ENCODE data around the gene KIF24.
"Not testable (repeated sequence)": the region's sequence is repeated elsewhere in the genome, so short reads cannot be mapped to it uniquely, and the experiment has no call there.

Gene KIF24

GRCh38 chr9:34328987-34329832, at the start of gene KIF24, which contains the start of gene NUDT2:
Gene KIF24, minus strand, starts transcription at chr9:34329268. Its CDS starts 17,922 bp downstream, at chr9:34311346.
Gene NUDT2, plus strand, starts transcription at chr9:34329569. Its CDS starts 9,471 bp downstream, at chr9:34339040.
- peak; percentile 89 for DNase-seq

- no peak for DNase-seq
Observed at GRCh38 chr9:34378376-34379060, 49.5 kb upstream of the KIF24 start.

- DNase-seq, result no peak
Observed at GRCh38 chr9:34377404-34377746, 48.3 kb upstream of the KIF24 start.

- no peak for DNase-seq
Observed at GRCh38 chr9:34376596-34377403, 47.7 kb upstream of the KIF24 start, which contains the start of gene MYORG. Gene MYORG, minus strand, starts transcription at chr9:34376898. Its CDS starts 3,955 bp downstream, at chr9:34372943.

- DNase-seq, result no peak
Observed at GRCh38 chr9:34375901-34376595, 47.0 kb upstream of the KIF24 start.

GRCh38 chr9:34374905-34375552, 46.0 kb upstream of the KIF24 start:
- no peak for DNase-seq

DNA sequence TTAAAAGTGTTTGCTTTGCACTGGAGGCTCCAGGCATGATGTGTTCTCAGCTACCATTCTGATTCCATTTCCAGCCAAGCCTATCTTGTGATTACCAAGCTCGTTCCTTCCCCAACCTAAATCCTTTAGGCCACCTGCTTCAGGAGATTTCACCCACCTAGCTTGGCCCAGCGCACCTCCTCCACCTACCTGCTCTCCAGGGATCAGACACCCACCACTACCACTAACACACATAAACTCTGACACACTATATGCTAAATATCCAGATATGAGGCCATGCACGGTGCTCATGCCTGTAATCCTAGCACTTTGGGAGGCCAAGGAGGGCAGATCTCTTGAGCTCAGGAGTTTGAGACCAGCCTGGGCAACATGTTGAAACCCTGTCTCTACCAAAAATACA, 45.3 kb upstream of the KIF24 start:
- no peak for DNase-seq

- DNase-seq, result no peak
Observed at GRCh38 chr9:34373749-34374148, 44.7 kb upstream of the KIF24 start.

DNA sequence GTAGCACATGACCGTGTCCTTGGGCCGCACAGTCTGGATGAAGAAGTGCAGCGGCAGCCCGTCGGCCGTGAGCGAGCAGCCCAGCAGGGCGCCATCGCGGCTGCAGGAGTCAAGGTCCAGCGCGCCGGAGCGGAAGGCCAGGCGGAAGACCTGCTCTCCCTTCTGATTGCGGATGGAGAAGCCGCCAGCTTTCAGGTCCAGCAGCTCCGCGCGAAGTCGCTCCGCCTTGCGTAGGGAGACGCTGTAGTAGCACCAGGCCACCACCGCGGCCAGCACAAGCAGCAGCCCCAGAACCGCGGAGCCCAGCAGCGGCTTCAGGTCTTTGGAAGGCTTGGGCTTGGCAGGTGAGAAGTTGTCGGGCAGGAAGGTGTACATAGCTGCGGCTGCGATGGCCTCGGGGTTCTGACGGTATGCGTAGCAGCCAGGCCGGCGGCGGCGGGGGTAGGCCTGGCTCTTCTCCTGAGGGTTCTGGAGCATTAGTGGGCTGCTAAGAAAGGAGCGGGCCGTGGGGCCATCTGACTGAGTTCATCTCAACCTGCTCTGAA, 43.5 kb upstream of the KIF24 start:
- DNase-seq, result no peak

GRCh38 chr9:34371886-34372466, 42.9 kb upstream of the KIF24 start:
- DNase-seq, result no peak

DNA sequence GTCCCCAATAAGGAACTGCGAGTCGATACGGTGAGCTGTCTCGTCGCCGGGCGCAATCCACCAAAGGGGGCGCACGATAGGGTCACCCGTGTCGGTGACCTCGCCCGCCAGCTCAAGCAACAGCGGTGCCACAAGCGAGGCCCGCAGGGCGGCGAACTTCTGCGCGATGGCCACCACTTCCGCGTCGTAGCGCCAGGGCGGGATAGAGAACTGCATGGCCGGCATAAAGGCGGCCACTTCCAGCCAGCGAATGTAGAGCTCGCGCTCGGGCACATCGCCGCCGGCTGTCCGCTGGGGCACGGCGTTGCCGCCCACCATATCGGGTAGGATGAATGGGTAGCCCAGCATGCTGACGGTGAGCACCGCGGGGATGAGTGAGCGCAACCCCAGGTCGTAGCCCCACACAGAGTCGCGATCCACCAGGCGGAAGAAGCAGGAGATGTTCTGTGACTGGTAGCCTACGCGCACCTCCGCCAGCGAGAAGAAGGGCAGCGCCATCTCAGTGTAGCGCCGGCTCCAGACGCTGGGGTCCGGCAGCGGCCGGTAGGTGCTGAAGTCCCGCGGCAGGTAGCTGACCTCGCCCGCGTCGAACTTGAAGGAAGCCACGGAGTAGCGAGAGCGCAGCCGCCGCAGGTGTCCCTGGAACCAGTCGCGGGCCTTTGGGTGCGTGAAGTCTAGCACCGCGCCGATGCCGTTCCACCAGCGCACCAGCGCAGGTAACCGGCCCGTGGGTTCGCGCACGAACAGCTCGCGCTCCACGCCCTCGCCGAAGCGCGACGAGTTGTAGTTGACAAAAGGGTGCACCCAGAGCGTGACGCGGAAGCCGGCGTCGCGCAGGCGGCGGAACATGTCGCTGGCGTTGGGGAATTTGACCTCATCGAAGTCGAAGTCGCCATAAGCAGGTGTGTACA, 42.2 kb upstream of the KIF24 start:
- DNase-seq, result no peak

DNA sequence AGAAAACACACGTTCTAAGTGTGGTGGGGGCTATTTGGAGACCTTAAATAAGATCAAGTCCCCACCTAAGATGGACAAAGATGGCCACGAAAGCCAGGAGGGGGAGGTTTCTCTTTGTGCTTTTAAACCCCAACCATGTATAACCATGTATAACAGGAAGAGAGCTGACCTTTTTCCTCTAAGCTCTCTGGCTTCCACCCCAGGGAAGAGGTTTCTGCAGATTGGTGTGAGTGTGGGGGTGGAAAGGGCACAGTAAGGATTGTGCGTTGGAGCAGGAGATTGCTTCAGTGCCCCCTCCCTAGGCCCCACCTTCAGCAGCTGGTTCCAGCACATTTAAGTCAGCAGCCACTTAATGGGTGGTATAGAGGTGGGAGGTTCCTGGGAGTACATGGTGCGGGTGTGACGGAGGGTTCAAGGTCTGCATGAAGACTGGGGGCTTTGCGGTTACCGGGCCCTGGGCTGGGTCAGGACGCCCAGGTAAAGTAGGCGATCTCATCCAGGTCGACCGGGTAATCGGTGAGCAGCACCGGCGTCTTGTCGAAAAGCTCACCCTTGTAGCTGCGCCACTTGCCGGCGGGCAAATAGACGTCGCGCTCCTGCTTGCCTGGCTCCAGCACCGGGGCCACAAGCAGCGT, 41.4 kb upstream of the KIF24 start:
- no peak for DNase-seq

DNA sequence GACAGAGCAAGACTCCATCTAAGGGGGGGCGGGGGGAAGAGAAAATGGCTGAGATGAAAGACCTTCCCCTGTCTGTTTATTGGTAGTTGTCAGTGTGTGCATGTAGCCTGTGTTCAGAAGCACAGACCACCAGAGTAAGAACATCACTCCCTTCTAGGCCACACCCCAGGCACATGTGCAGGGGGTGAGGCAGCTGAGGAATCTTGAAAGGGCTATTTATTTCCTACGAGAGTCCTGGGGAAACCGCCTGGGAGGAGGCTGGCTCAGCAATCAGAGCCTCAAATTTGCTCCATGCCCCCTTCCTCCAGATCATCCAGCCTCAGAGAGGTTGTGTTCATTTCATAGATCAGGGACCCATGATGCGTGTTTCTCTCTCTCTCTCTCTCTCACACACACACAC, 40.6 kb upstream of the KIF24 start:
- DNase-seq, result no peak

GRCh38 chr9:34368796-34369195, 39.7 kb upstream of the KIF24 start:
- not testable (repeated sequence) for DNase-seq

DNA sequence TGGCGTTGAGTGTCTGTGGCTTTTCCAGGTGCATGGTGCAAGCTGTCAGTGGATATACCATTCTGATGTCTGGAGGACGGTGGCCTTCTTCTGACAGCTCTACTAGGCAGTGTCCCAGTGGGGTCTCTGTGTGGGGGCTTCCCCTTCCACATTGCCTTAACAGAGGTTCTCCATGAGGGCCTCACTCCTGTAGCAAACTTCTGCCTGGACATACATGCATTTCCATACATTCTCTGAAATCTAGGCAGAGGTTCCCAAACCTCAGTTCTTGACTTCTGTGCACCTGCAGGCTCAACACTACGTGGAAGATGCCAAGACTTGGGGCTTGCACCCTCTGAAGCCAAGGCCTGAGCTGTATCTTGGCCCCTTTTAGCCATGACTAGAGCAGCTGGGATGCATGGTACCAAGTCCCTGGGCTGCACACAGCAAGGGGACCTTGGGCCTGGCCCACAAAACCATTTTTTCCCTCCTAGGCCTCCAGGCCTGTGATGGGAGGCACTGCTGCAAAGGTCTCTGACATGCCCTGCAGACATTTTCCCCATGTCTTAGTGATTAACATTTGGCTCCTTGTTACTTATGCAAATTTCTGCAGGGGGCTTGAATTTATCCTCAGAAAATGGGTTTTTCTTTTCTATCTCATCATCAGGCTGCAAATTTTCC, 38.8 kb upstream of the KIF24 start:
- DNase-seq, result not testable (repeated sequence)

- DNase-seq, result no peak
Observed at GRCh38 chr9:34366365-34366764, 37.3 kb upstream of the KIF24 start.

- DNase-seq, result no peak
Observed at GRCh38 chr9:34365282-34365681, 36.2 kb upstream of the KIF24 start.

DNA sequence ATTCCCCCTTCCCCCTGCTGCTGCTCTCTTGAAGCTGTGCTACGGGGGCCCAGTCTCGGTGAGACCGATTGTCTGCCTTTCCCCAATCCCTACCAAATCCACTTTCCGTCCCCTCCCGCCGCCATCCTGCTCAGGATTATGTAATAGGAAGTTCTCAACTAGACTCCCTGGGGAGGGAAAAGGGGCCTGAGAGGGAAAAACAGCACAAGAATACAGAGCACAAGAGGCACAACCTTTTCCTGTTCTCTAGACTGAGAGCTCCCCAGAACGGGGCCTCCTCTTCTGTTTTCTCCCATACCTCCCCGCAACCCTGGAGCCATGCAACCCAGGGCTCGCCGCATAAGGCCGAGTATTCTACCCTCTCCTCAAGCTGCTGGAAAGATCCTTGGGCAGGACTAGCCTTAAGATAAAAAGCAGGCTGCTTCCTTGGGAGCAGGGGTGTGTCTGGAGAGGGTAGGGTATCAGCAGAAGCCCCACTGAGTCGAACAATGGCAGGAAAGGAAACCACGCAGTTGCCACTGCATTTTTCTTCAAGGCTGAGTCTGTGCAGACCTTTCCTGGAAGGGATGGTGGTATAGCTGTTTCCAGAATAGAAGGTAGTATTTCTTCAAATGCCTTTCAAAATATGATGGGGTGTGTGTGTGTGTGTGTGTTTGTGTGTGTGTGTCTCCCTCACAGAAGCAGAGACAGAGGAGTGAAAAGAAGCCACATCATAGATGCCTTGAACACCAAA, 34.7 kb upstream of the KIF24 start:
- no peak for DNase-seq

Data from NCI-H1417 treated with DMSO at 0.1 percent for 48 hours (cell line).